HCT116 (cell line): ENCODE measurements around the gene TAF15. TPM values are rescaled to one million over a fixed set of nuclear protein-coding genes. Genes with fewer than 3 reads are reported as not detected.

Source experiments
- ATAC-seq: fragments of 200-7000 bp; cut with Tn5 transposase; 2 replicates; pipeline ENCODE4 v1.9.1; 2020; ENCODE audit warnings: mild to moderate bottlenecking, moderate library complexity
- BruUV-seq: library from RNA; stranded (reverse); fragments of 400-500 nt; replicated peaks from 2 replicates; lab custom pipeline; 2021; lab: Mats Ljungman, UMichigan
- CTCF ChIA-PET: fragments of 300-600 bp; sonication (Branson Sonifier 250); formaldehyde crosslinking; loops from one replicate; lab custom pipeline; 2021; ENCODE audit warnings: antibody characterized with exemption; lab: Charles Lee
- POLR2A ChIA-PET: fragments of 300-600, 350-600 bp; sonication (Branson Sonifier 250); formaldehyde crosslinking; loops from one replicate; lab custom pipeline; 2021; ENCODE audit warnings: antibody characterized with exemption; lab: Charles Lee
- RAD21 ChIA-PET, 2 experiments: fragments of 300-600 bp; sonication (Branson Sonifier 250); formaldehyde crosslinking; loops; one replicate each; lab custom pipeline; 2023; ENCODE audit warnings: low total read pairs in 2 of 2; ENCODE audit not compliant: uncharacterized antibody in 2 of 2, unreplicated experiment in 2 of 2, low non-redundant PET in 1 of 2; lab: Charles Lee
- DNase-seq: peaks from one replicate; pipeline ENCODE4 v3.0.0-alpha.2; 2010; ENCODE audit warnings: low read depth, low spot score
- H2AFZ ChIP-seq: fragments of 200-600 bp; shearing (Covaris generic), sonication (generic); 2 replicates; pipeline ENCODE4 v1.6.1; 2017; ENCODE audit warnings: low read depth, mixed run types, mixed read lengths, antibody characterized with exemption, low read length; ENCODE audit not compliant: poor library complexity, severe bottlenecking
- H3K27ac ChIP-seq: 2 replicates; pipeline ENCODE4 v1.5.1; 2012; ENCODE audit warnings: low read depth, low read length
- H3K27me3 ChIP-seq: fragments of 200-600 bp; sonication (generic); 2 replicates; pipeline ENCODE4 v1.6.1; 2016; ENCODE audit warnings: mixed run types, low read length, mixed read lengths; ENCODE audit not compliant: insufficient read depth
- H3K36me3 ChIP-seq, 2 experiments: fragments of 200-500 bp in 1 of 2; fragments of 200-600 bp in 1 of 2; sonication (Bioruptor generic) in 1 of 2; sonication (generic) in 1 of 2; 2 replicates each; pipeline versions ENCODE4 v1.5.1 to v1.6.1; 2014 to 2016; ENCODE audit warnings: low read length in 2 of 2, inconsistent platforms in 1 of 2, mixed read lengths in 1 of 2, mixed run types in 1 of 2; ENCODE audit not compliant: insufficient read depth in 2 of 2, control insufficient read depth in 1 of 2
- H3K4me1 ChIP-seq, 2 experiments: fragments of 200-600 bp in 1 of 2; sonication (generic) in 1 of 2; 2 replicates each; pipeline versions ENCODE4 v1.5.1 to v1.6.1; 2012 to 2017; ENCODE audit warnings: low read length in 2 of 2, inconsistent platforms in 1 of 2, mild to moderate bottlenecking in 1 of 2, mixed read lengths in 1 of 2, mixed run types in 1 of 2, moderate library complexity in 1 of 2; ENCODE audit not compliant: insufficient read depth in 2 of 2, control insufficient read depth in 1 of 2
- H3K4me2 ChIP-seq: fragments of 200-600 bp; sonication (generic); 2 replicates; pipeline ENCODE4 v1.6.1; 2017; ENCODE audit warnings: mixed run types, low read length, mixed read lengths
- H3K4me3 ChIP-seq, 2 experiments: fragments of 200-600 bp in 1 of 2; sonication (generic) in 1 of 2; replicated peaks in 1 of 2; 2 replicates each; pipeline ENCODE4 v1.5.1; 2011 to 2016; ENCODE audit warnings: low read length in 2 of 2, control low read depth in 1 of 2, low read depth in 1 of 2, mild to moderate bottlenecking in 1 of 2, mixed read lengths in 1 of 2, mixed run types in 1 of 2
- H3K79me2 ChIP-seq: fragments of 200-600 bp; sonication (generic); 2 replicates; pipeline ENCODE4 v1.6.1; 2017; ENCODE audit warnings: mild to moderate bottlenecking, mixed run types, low read length, moderate library complexity, mixed read lengths; ENCODE audit not compliant: insufficient read depth
- H3K9ac ChIP-seq: fragments of 200-600 bp; sonication (generic); 2 replicates; pipeline ENCODE4 v1.6.1; 2016; ENCODE audit warnings: low read length, mixed read lengths
- H3K9me2 ChIP-seq: fragments of 200-600 bp; sonication (generic), shearing (Covaris generic); 2 replicates; pipeline ENCODE4 v1.6.1; 2017; ENCODE audit warnings: mixed run types, mild to moderate bottlenecking, moderate library complexity; ENCODE audit not compliant: insufficient read depth
- H3K9me3 ChIP-seq, 2 experiments: fragments of 200-500 bp in 1 of 2; fragments of 200-600 bp in 1 of 2; sonication (Bioruptor generic) in 1 of 2; sonication (generic) in 1 of 2; 2 replicates each; pipeline ENCODE4 v1.6.1; 2014 to 2017; ENCODE audit warnings: low read length in 2 of 2, mixed read lengths in 2 of 2, inconsistent platforms in 1 of 2, low read depth in 1 of 2, mild to moderate bottlenecking in 1 of 2, mixed run types in 1 of 2, moderate library complexity in 1 of 2; ENCODE audit not compliant: control insufficient read depth in 1 of 2, insufficient read depth in 1 of 2
- H4K20me1 ChIP-seq: fragments of 200-600 bp; sonication (generic), shearing (Covaris generic); 2 replicates; pipeline ENCODE4 v1.6.1; 2017; ENCODE audit warnings: mixed run types, mild to moderate bottlenecking, moderate library complexity; ENCODE audit not compliant: insufficient read depth
- CBX3 ChIP-seq: IDR thresholded peaks from 2 replicates; pipeline ENCODE4 v1.6.1; 2012; ENCODE audit warnings: low read depth
- CEBPB ChIP-seq: IDR thresholded peaks from 2 replicates; pipeline ENCODE4 v1.6.1; 2012; ENCODE audit warnings: low read depth
- ELF1 ChIP-seq: IDR thresholded peaks from 2 replicates; pipeline ENCODE4 v1.6.1; 2012; ENCODE audit warnings: low read depth, borderline replicate concordance
- EZH2phosphoT487 ChIP-seq: fragments of 200-600 bp; IDR thresholded peaks from 2 replicates; pipeline ENCODE4 v1.6.1; 2018; ENCODE audit warnings: antibody characterized with exemption, borderline replicate concordance
- FOSL1 ChIP-seq: IDR thresholded peaks from 2 replicates; pipeline ENCODE4 v1.6.1; 2012; ENCODE audit warnings: low read depth
- POLR2A ChIP-seq: IDR thresholded peaks from 2 replicates; pipeline ENCODE4 v1.7.0; 2011; ENCODE audit warnings: borderline replicate concordance; ENCODE audit not compliant: insufficient read depth, insufficient read length; ENCODE audit errors: extremely low read depth
- RAD21 ChIP-seq: IDR thresholded peaks from 2 replicates; pipeline ENCODE4 v1.6.1; 2012; ENCODE audit warnings: low read depth, mild to moderate bottlenecking
- SIN3A ChIP-seq: IDR thresholded peaks from 2 replicates; pipeline ENCODE4 v1.6.1; 2012; ENCODE audit warnings: low read depth
- SP1 ChIP-seq: IDR thresholded peaks from 2 replicates; pipeline ENCODE4 v1.6.1; 2012; ENCODE audit warnings: low read depth
- SRF ChIP-seq: IDR thresholded peaks from 2 replicates; pipeline ENCODE4 v1.6.1; 2012; ENCODE audit warnings: low read depth
- YY1 ChIP-seq: IDR thresholded peaks from 2 replicates; pipeline ENCODE4 v1.6.1; 2011; ENCODE audit warnings: low read length, low read depth, moderate library complexity, mild to moderate bottlenecking; ENCODE audit not compliant: insufficient replicate concordance; ENCODE audit errors: extremely low read depth
- ZNF274 ChIP-seq: fragments of 200-500 bp; sonication (Bioruptor generic); IDR thresholded peaks from 2 replicates; pipeline ENCODE4 v1.6.1; 2014; ENCODE audit warnings: mild to moderate bottlenecking, low read depth, low read length, inconsistent platforms
- intact Hi-C: fragments of 100-400 bp; cut with micrococcal nuclease; formaldehyde crosslinking; loops from 2 replicates; pipeline ENCODE4 v1.10.0; 2022
- total RNA-seq: library from RNA; stranded (reverse); gene quantifications from one replicate; pipeline ENCODE4 v1.2.1, GENCODE V29; 2021; ENCODE audit not compliant: unreplicated experiment
- TF ChIP-seq, protein P1 (sequence below): IDR thresholded peaks from 2 replicates; pipeline ENCODE4 v1.6.1; 2012
- TF ChIP-seq, protein P2 (sequence below): IDR thresholded peaks from 2 replicates; pipeline ENCODE4 v1.6.1; 2012
- TF ChIP-seq, protein P3 (sequence below): IDR thresholded peaks from 2 replicates; pipeline ENCODE4 v1.6.1; 2012; ENCODE audit warnings: low read depth

TAF15 gene
- total RNA-seq, 1 experiment from 2014 or later: 346 TPM

DNA sequence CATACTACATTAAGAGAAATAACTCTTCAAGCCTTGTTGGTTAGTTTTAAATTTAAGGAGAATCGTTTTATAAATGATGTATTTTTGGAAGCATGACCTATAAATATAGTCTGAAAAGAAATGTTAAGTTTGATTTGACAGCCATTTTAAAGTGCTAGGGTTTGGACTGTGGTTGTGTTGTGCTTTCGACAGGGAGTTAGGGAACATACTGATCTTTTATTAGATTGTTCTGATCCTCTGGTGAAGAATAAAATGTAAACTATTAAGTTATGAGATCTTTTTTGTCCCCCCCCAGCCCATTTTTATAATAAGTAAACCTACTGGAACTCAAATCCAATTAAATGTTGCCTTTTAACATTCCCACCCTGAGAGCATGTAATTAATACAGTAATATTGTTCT, 12.0 kb downstream of the TAF15 start:
- no peaks in the 10 kb centered on the region for H3K27me3 ChIP-seq
- H3K9me3 ChIP-seq: no peaks in the 10 kb centered on the region
- no peak overlapping the region for H3K4me2 ChIP-seq
- no peak for DNase-seq
- peaks cover 65 to 73% of the 10 kb centered on the region in 2 experiments for H3K36me3 ChIP-seq
- ChIA-PET POLR2A (no interaction called here), RAD21 (no interaction called here), CTCF (no interaction called here)
- H4K20me1 ChIP-seq: peaks cover 42% of the 10 kb centered on the region
- H3K9me2 ChIP-seq: no peaks in the 10 kb centered on the region
- intact Hi-C loops: no loop called here
- no peak overlapping the region for H3K4me3 ChIP-seq
- no peaks in the 10 kb centered on the region for H3K4me1 ChIP-seq
- H3K27ac ChIP-seq: no peak overlapping the region
- BruUV-seq: no TSS peak
- H3K9ac ChIP-seq: no peak overlapping the region
- peaks cover 99% of the 10 kb centered on the region for H3K79me2 ChIP-seq
- no peak for TF ChIP-seq EZH2phosphoT487
- TF ChIP-seq, protein P1, sequence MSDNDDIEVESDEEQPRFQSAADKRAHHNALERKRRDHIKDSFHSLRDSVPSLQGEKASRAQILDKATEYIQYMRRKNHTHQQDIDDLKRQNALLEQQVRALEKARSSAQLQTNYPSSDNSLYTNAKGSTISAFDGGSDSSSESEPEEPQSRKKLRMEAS: no peak
- no peak for TF ChIP-seq CEBPB
- TF ChIP-seq ELF1: no peak
- no peak for TF ChIP-seq SIN3A
- no peak for TF ChIP-seq SRF
- TF ChIP-seq, protein P2, sequence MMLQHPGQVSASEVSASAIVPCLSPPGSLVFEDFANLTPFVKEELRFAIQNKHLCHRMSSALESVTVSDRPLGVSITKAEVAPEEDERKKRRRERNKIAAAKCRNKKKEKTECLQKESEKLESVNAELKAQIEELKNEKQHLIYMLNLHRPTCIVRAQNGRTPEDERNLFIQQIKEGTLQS: no peak
- TF ChIP-seq FOSL1: no peak
- TF ChIP-seq, protein P3, sequence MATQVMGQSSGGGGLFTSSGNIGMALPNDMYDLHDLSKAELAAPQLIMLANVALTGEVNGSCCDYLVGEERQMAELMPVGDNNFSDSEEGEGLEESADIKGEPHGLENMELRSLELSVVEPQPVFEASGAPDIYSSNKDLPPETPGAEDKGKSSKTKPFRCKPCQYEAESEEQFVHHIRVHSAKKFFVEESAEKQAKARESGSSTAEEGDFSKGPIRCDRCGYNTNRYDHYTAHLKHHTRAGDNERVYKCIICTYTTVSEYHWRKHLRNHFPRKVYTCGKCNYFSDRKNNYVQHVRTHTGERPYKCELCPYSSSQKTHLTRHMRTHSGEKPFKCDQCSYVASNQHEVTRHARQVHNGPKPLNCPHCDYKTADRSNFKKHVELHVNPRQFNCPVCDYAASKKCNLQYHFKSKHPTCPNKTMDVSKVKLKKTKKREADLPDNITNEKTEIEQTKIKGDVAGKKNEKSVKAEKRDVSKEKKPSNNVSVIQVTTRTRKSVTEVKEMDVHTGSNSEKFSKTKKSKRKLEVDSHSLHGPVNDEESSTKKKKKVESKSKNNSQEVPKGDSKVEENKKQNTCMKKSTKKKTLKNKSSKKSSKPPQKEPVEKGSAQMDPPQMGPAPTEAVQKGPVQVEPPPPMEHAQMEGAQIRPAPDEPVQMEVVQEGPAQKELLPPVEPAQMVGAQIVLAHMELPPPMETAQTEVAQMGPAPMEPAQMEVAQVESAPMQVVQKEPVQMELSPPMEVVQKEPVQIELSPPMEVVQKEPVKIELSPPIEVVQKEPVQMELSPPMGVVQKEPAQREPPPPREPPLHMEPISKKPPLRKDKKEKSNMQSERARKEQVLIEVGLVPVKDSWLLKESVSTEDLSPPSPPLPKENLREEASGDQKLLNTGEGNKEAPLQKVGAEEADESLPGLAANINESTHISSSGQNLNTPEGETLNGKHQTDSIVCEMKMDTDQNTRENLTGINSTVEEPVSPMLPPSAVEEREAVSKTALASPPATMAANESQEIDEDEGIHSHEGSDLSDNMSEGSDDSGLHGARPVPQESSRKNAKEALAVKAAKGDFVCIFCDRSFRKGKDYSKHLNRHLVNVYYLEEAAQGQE: no peak
- TF ChIP-seq ZNF274: no peak
- TF ChIP-seq SP1: no peak
- TF ChIP-seq YY1: no peak
- TF ChIP-seq RAD21: no peak
- TF ChIP-seq CBX3: no peak
- TF ChIP-seq POLR2A: no peak
- no peak for ATAC-seq
- H2AFZ ChIP-seq: no peak overlapping the region
